HepG2 (cell line): ENCODE data around the gene RBM47. TPM values are rescaled to one million over a fixed set of nuclear protein-coding genes. Genes with fewer than 3 reads are reported as not detected.

Source experiments
- ATAC-seq: fragments of 200-7000 bp; cut with Tn5 transposase; 3 replicates; pipeline ENCODE4 v1.9.1; 2020; ENCODE audit warnings: mild to moderate bottlenecking, moderate library complexity
- BruUV-seq: library from RNA; stranded (reverse); fragments of 400-500 nt; replicated peaks from 2 replicates; lab custom pipeline; 2021; lab: Mats Ljungman, UMichigan
- CTCF ChIA-PET: fragments of 300-600 bp; formaldehyde crosslinking; extraction: SDS; loops from one replicate; lab custom pipeline; 2021; ENCODE audit warnings: low total read pairs, inconsistent platforms, low intra/inter-chr PET ratio; lab: Yijun Ruan, JAX
- POLR2A ChIA-PET: fragments of 350-600 bp; sonication (Branson Sonifier 250); formaldehyde crosslinking; loops from one replicate; lab custom pipeline; 2020; ENCODE audit warnings: antibody characterized with exemption, inconsistent platforms; lab: Yijun Ruan, JAX
- DNase-seq: peaks from one replicate; pipeline ENCODE4 v3.0.0-alpha.2; 2015; ENCODE audit warnings: low spot score
- FAIRE-seq: peaks from 3 replicates; lab custom pipeline; 2011; peaks lifted over from hg19 to GRCh38; lab: Jason Lieb, UNC
- H2AFZ ChIP-seq: one replicate; pipeline ENCODE4 v1.6.1; 2011; ENCODE audit warnings: low read length, inconsistent platforms
- H3K27ac ChIP-seq: fragments of 300-600 bp; 3 replicates; pipeline ENCODE4 v1.8.0; 2011; ENCODE audit warnings: mixed run types, mild to moderate bottlenecking, mixed read lengths, low read length, inconsistent platforms; ENCODE audit not compliant: insufficient read depth; ENCODE audit errors: extremely low read length
- H3K27me3 ChIP-seq, 2 experiments: fragments of 200-600 bp in 1 of 2; 2 replicates in 1 of 2; 3 replicates in 1 of 2; pipeline versions ENCODE4 v1.6.0 to v1.8.0; 2011; ENCODE audit warnings: low read length in 2 of 2, mild to moderate bottlenecking in 2 of 2, moderate library complexity in 2 of 2, inconsistent platforms in 1 of 2; ENCODE audit not compliant: insufficient read depth in 2 of 2, control insufficient read depth in 1 of 2
- H3K36me3 ChIP-seq, 2 experiments: fragments of 200-600 bp in 1 of 2; replicated peaks in 1 of 2; 2 replicates in 1 of 2; 3 replicates in 1 of 2; pipeline versions ENCODE4 v1.5.1 to v1.8.0; 2011; ENCODE audit warnings: low read length in 2 of 2, inconsistent platforms in 1 of 2; ENCODE audit not compliant: insufficient read depth in 2 of 2, control insufficient read depth in 1 of 2
- H3K4me1 ChIP-seq: 2 replicates; pipeline ENCODE4 v1.5.1; 2012; ENCODE audit warnings: low read length, inconsistent platforms; ENCODE audit not compliant: insufficient read depth
- H3K4me2 ChIP-seq: 2 replicates; pipeline ENCODE4 v1.6.0; 2011; ENCODE audit warnings: low read depth, low read length, inconsistent platforms
- H3K4me3 ChIP-seq, 3 experiments: fragments of 200-600 bp in 1 of 3; sonication (generic), shearing (Covaris generic) in 1 of 3; replicated peaks in 1 of 3; 2 replicates each; pipeline ENCODE4 v1.5.1; 2011 to 2016; ENCODE audit warnings: low read length in 3 of 3, inconsistent platforms in 2 of 3, low read depth in 2 of 3, mild to moderate bottlenecking in 2 of 3, control low read depth in 1 of 3, mixed read lengths in 1 of 3; ENCODE audit not compliant: insufficient read depth in 1 of 3
- H3K79me2 ChIP-seq: one replicate; pipeline ENCODE4 v1.6.1; 2011; ENCODE audit warnings: low read length, inconsistent platforms; ENCODE audit not compliant: insufficient read depth
- H3K9ac ChIP-seq: 2 replicates; pipeline ENCODE4 v1.6.0; 2011; ENCODE audit warnings: mild to moderate bottlenecking, low read depth, low read length, inconsistent platforms; ENCODE audit not compliant: insufficient read depth
- H3K9me3 ChIP-seq: 2 replicates; pipeline ENCODE4 v1.5.1; 2012; ENCODE audit warnings: mild to moderate bottlenecking, low read length
- H4K20me1 ChIP-seq: 2 replicates; pipeline ENCODE4 v1.6.0; 2011; ENCODE audit warnings: inconsistent platforms, mild to moderate bottlenecking, low read length, moderate library complexity; ENCODE audit not compliant: insufficient read depth
- ELF3 ChIP-seq: IDR thresholded peaks from 2 replicates; pipeline ENCODE4 v1.6.1; 2016; ENCODE audit warnings: missing genetic modification reagents, missing compliant biosample characterization
- ISL2 ChIP-seq: sonication (generic); formaldehyde crosslinking; IDR thresholded peaks from 2 replicates; pipeline ENCODE4 v1.5.0; 2020; ENCODE audit warnings: missing genetic modification reagents
- KLF16 ChIP-seq, 2 experiments: sonication (generic) in 1 of 2; formaldehyde crosslinking in 1 of 2; IDR thresholded peaks; 2 replicates each; pipeline versions ENCODE4 v1.6.1 to v1.8.0; 2016 to 2023; ENCODE audit warnings: missing genetic modification reagents in 2 of 2, missing compliant biosample characterization in 1 of 2
- MATR3 ChIP-seq: sonication (generic); formaldehyde crosslinking; IDR thresholded peaks from 2 replicates; pipeline ENCODE4 v1.4.0; 2020; ENCODE audit warnings: missing genetic modification reagents
- SIN3A ChIP-seq: IDR thresholded peaks from 2 replicates; pipeline ENCODE4 v1.6.1; 2011; ENCODE audit warnings: low read depth, mild to moderate bottlenecking, control low read depth, low read length, borderline replicate concordance
- XBP1 ChIP-seq: sonication (generic); formaldehyde crosslinking; IDR thresholded peaks from 2 replicates; pipeline ENCODE4 v1.5.0; 2020; ENCODE audit warnings: missing genetic modification reagents
- ZFP36 ChIP-seq: fragments of 150-350 bp; IDR thresholded peaks from 2 replicates; pipeline ENCODE4 v1.6.1; 2018; ENCODE audit warnings: borderline replicate concordance, low read length, low read depth; ENCODE audit not compliant: partially characterized antibody
- ZNF724P ChIP-seq: sonication (generic); formaldehyde crosslinking; IDR thresholded peaks from 2 replicates; pipeline ENCODE4 v1.8.0; 2022; ENCODE audit warnings: missing genetic modification reagents, borderline replicate concordance
- ZSCAN9 ChIP-seq: IDR thresholded peaks from 2 replicates; pipeline ENCODE4 v1.6.1; 2016; ENCODE audit warnings: borderline replicate concordance
- whole genome bisulfite sequencing: methylation state at CpG from one replicate; pipeline ENCODE4 v1.1.6; 2017; ENCODE audit warnings: low lambda C conversion rate; 5-methylcytosine and 5-hydroxymethylcytosine counted together
- in situ Hi-C: cut with HindIII; loops from 2 replicates; pipeline ENCODE4 v1.10.0; 2017; ENCODE audit warnings: low pct_unique_long_range_greater_than_20kb; ENCODE audit not compliant: extremely low pct_ligation_motif_present
- intact Hi-C: fragments of 100-400 bp; cut with micrococcal nuclease; formaldehyde crosslinking; loops from one replicate; pipeline ENCODE4 v1.10.0; 2022; ENCODE audit not compliant: unreplicated experiment
- polyA plus RNA-seq, 8 experiments: library from polyadenylated mRNA; depleted of rRNA in 3 of 8; stranded (reverse) in 7 of 8; unstranded in 1 of 8; fragments of >200 nt; fragmentation: Illumina TruSeq in 4 of 8; extraction: Trizol in 4 of 8; gene quantifications; 2 replicates each; pipeline versions ENCODE4 v1.2.1 to v1.2.3, GENCODE V29; 2011 to 2016; ENCODE audit warnings: low read depth in 4 of 8, missing spikeins in 1 of 8, mixed read lengths in 1 of 8; ENCODE audit not compliant: insufficient read depth in 1 of 8
- total RNA-seq, 5 experiments: library from RNA; depleted of rRNA; stranded (reverse); fragments of >200 nt; fragmentation: Illumina TruSeq; extraction: Trizol; gene quantifications; 2 replicates each; pipeline ENCODE4 v1.2.3, GENCODE V29; 2016; ENCODE audit warnings: low read depth in 1 of 5
- TF ChIP-seq, protein P1 (sequence below): IDR thresholded peaks from 2 replicates; pipeline ENCODE4 v1.6.1; 2016; ENCODE audit warnings: mild to moderate bottlenecking, missing biosample characterization, missing genetic modification reagents
- TF ChIP-seq, protein P2 (sequence below): IDR thresholded peaks from 2 replicates; pipeline ENCODE4 v1.6.1; 2012; ENCODE audit warnings: low read depth, low read length, improper control_type of control experiment
- TF ChIP-seq, protein P3 (sequence below): sonication (generic); formaldehyde crosslinking; conservative IDR thresholded peaks from 2 replicates; pipeline ENCODE4 v1.5.0; 2020; ENCODE audit warnings: missing genetic modification reagents
- TF ChIP-seq, protein P4 (sequence below): sonication (generic); formaldehyde crosslinking; IDR thresholded peaks from 2 replicates; pipeline ENCODE4 v1.5.1; 2020; ENCODE audit warnings: mild to moderate bottlenecking, missing genetic modification reagents, borderline replicate concordance

The RBM47 gene
- total and polyA plus RNA-seq, 2 of the 13 experiments (the other 11 are each of a cell fraction or from before 2014, with no cell fraction given), result 1.2 to 2.5 TPM

DNA sequence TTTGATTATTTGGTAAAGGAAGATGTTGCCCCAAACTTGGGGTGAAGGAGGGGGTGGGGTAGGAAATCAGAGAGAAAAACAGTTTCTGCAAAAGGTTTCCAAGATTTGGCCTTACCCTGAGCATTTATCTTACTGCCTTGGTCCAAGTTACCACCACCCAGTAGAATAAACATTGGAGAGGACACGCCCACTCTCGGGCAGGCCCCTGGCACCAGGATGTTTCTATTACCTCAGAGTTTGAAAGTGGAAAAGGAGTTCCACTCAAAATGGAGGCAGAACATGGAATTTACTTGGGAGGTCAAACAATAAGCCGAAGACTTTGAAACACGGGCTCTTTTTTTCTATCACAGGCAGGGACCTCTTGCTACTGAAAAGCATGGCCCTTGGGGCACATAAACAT lies 180.8 kb downstream of the RBM47 start:
- no peak for FAIRE-seq
- no peaks in the 10 kb centered on the region for H3K79me2 ChIP-seq
- TF ChIP-seq KLF16 (CRISPR knock-in tag; IDR thresholded peaks at IDR 0.05) (no peak), XBP1 (CRISPR knock-in tag) (no peak), SIN3A (no peak), ELF3 (no peak), MATR3 (CRISPR knock-in tag) (no peak), ZNF724P (no peak), ISL2 (no peak), ZFP36 (no peak), ZSCAN9 (CRISPR knock-in tag) (no peak)
- TF ChIP-seq, protein P1, sequence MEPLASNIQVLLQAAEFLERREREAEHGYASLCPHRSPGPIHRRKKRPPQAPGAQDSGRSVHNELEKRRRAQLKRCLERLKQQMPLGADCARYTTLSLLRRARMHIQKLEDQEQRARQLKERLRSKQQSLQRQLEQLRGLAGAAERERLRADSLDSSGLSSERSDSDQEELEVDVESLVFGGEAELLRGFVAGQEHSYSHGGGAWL, result no peak
- TF ChIP-seq, protein P2, sequence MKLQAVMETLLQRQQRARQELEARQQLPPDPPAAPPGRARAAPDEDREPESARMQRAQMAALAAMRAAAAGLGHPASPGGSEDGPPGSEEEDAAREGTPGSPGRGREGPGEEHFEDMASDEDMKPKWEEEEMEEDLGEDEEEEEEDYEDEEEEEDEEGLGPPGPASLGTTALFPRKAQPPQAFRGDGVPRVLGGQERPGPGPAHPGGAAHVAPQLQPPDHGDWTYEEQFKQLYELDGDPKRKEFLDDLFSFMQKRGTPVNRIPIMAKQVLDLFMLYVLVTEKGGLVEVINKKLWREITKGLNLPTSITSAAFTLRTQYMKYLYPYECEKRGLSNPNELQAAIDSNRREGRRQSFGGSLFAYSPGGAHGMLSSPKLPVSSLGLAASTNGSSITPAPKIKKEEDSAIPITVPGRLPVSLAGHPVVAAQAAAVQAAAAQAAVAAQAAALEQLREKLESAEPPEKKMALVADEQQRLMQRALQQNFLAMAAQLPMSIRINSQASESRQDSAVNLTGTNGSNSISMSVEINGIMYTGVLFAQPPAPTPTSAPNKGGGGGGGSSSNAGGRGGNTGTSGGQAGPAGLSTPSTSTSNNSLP, result no peak
- TF ChIP-seq, protein P3, sequence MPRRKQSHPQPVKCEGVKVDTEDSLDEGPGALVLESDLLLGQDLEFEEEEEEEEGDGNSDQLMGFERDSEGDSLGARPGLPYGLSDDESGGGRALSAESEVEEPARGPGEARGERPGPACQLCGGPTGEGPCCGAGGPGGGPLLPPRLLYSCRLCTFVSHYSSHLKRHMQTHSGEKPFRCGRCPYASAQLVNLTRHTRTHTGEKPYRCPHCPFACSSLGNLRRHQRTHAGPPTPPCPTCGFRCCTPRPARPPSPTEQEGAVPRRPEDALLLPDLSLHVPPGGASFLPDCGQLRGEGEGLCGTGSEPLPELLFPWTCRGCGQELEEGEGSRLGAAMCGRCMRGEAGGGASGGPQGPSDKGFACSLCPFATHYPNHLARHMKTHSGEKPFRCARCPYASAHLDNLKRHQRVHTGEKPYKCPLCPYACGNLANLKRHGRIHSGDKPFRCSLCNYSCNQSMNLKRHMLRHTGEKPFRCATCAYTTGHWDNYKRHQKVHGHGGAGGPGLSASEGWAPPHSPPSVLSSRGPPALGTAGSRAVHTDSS, result no peak
- TF ChIP-seq, protein P4, sequence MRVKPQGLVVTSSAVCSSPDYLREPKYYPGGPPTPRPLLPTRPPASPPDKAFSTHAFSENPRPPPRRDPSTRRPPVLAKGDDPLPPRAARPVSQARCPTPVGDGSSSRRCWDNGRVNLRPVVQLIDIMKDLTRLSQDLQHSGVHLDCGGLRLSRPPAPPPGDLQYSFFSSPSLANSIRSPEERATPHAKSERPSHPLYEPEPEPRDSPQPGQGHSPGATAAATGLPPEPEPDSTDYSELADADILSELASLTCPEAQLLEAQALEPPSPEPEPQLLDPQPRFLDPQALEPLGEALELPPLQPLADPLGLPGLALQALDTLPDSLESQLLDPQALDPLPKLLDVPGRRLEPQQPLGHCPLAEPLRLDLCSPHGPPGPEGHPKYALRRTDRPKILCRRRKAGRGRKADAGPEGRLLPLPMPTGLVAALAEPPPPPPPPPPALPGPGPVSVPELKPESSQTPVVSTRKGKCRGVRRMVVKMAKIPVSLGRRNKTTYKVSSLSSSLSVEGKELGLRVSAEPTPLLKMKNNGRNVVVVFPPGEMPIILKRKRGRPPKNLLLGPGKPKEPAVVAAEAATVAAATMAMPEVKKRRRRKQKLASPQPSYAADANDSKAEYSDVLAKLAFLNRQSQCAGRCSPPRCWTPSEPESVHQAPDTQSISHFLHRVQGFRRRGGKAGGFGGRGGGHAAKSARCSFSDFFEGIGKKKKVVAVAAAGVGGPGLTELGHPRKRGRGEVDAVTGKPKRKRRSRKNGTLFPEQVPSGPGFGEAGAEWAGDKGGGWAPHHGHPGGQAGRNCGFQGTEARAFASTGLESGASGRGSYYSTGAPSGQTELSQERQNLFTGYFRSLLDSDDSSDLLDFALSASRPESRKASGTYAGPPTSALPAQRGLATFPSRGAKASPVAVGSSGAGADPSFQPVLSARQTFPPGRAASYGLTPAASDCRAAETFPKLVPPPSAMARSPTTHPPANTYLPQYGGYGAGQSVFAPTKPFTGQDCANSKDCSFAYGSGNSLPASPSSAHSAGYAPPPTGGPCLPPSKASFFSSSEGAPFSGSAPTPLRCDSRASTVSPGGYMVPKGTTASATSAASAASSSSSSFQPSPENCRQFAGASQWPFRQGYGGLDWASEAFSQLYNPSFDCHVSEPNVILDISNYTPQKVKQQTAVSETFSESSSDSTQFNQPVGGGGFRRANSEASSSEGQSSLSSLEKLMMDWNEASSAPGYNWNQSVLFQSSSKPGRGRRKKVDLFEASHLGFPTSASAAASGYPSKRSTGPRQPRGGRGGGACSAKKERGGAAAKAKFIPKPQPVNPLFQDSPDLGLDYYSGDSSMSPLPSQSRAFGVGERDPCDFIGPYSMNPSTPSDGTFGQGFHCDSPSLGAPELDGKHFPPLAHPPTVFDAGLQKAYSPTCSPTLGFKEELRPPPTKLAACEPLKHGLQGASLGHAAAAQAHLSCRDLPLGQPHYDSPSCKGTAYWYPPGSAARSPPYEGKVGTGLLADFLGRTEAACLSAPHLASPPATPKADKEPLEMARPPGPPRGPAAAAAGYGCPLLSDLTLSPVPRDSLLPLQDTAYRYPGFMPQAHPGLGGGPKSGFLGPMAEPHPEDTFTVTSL, result no peak
- H3K27ac ChIP-seq, result no peak overlapping the region
- ChIA-PET POLR2A (no interaction called here), CTCF (no interaction called here)
- DNase-seq, result no peak
- no peaks in the 10 kb centered on the region for H3K9me3 ChIP-seq
- H2AFZ ChIP-seq, result no peak overlapping the region
- no peak overlapping the region for H3K4me3 ChIP-seq
- H3K4me2 ChIP-seq, result no peak overlapping the region
- no peak overlapping the region for H3K9ac ChIP-seq
- in situ Hi-C loops (no loop called here), intact Hi-C loops (no loop called here)
- no peaks in the 10 kb centered on the region for H3K36me3 ChIP-seq
- 80% methylated on average over 4 of the region's 4 CpGs for WGBS
- H3K27me3 ChIP-seq, result no peaks in the 10 kb centered on the region
- H4K20me1 ChIP-seq, result no peaks in the 10 kb centered on the region
- no TSS peak for BruUV-seq
- no peak for ATAC-seq
- H3K4me1 ChIP-seq, result peaks cover 37% of the 10 kb centered on the region
